Subcutaneous abdominal adipose tissue (tissue), 5 donors: Measurements from ENCODE around the gene DNPH1.

Experiments used
- H3K27ac ChIP-seq: one replicate; pipeline ENCODE4 v1.7.0; 2013; ENCODE audit warnings: low read depth, mild to moderate bottlenecking, inconsistent platforms, low read length, moderate library complexity
- H3K27me3 ChIP-seq, 5 donors: one replicate each; pipeline ENCODE4 v1.7.0; 2013; ENCODE audit warnings: low read length in 5 of 5, inconsistent platforms in 1 of 5; ENCODE audit not compliant: control insufficient read depth in 5 of 5, insufficient read depth in 4 of 5
- H3K36me3 ChIP-seq, 5 donors: one replicate each; pipeline ENCODE4 v1.7.0; 2013; ENCODE audit warnings: low read length in 5 of 5; ENCODE audit not compliant: control insufficient read depth in 5 of 5, insufficient read depth in 5 of 5
- H3K4me1 ChIP-seq, 5 donors: one replicate each; pipeline ENCODE4 v1.7.0; 2013; ENCODE audit warnings: low read length in 5 of 5, mild to moderate bottlenecking in 3 of 5, moderate library complexity in 1 of 5; ENCODE audit not compliant: control insufficient read depth in 5 of 5, insufficient read depth in 5 of 5
- H3K4me3 ChIP-seq, 5 donors: one replicate each; pipeline ENCODE4 v1.7.0; 2013; ENCODE audit warnings: low read length in 5 of 5, low read depth in 1 of 5
- H3K9ac ChIP-seq, 5 donors: one replicate each; pipeline ENCODE4 v1.7.0; 2013; ENCODE audit warnings: low read length in 5 of 5, mild to moderate bottlenecking in 4 of 5, moderate library complexity in 3 of 5
- H3K9me3 ChIP-seq, 5 donors: one replicate each; pipeline ENCODE4 v1.7.0; 2013; ENCODE audit warnings: low read length in 5 of 5; ENCODE audit not compliant: control insufficient read depth in 5 of 5
- donor health status: healthy.
- donor health status: healthy.
- donor health status: healthy.
- donor health status: healthy.
- donor health status: healthy.

Gene DNPH1

GRCh38 chr6:43185391-43185985 is 43.8 kb downstream of the DNPH1 start:
- no peak overlapping the region for H3K27ac ChIP-seq
- no peaks in the 10 kb centered on the region for H3K9me3 ChIP-seq
- no peaks in the 10 kb centered on the region for H3K27me3 ChIP-seq
- H3K9ac ChIP-seq, result no peak overlapping the region
- H3K4me1 ChIP-seq, result peaks cover 4 to 23% (median 21%) of the 10 kb centered on the region in 5 donors
- peaks cover 2 to 48% (median 40%) of the 10 kb centered on the region in 5 donors for H3K36me3 ChIP-seq
- no peak overlapping the region for H3K4me3 ChIP-seq

GRCh38 chr6:43184268-43184985 is 44.9 kb downstream of the DNPH1 start:
- H3K9ac ChIP-seq, result no peak overlapping the region
- H3K27me3 ChIP-seq, result no peaks in the 10 kb centered on the region
- peaks cover 2 to 51% (median 42%) of the 10 kb centered on the region in 5 donors for H3K36me3 ChIP-seq
- H3K27ac ChIP-seq, result no peak overlapping the region
- H3K4me1 ChIP-seq, result peaks cover 4 to 23% (median 21%) of the 10 kb centered on the region in 5 donors
- H3K4me3 ChIP-seq, result no peak overlapping the region
- no peaks in the 10 kb centered on the region for H3K9me3 ChIP-seq

GRCh38 chr6:43183441-43183840 is 45.8 kb downstream of the DNPH1 start:
- Histone ChIP-seq H3K4me3 (peak overlapping the region in 1 of 5 donors; percentile 17), H3K9me3 (no peaks in the 10 kb centered on the region), H3K9ac (peak overlapping the region in 3 of 5 donors; percentile 40 to 88 (median 78)), H3K27me3 (no peaks in the 10 kb centered on the region), H3K36me3 (peaks cover 0 to 55% (median 49%) of the 10 kb centered on the region in 5 donors), H3K4me1 (peaks cover 4 to 23% (median 21%) of the 10 kb centered on the region in 5 donors), H3K27ac (no peak overlapping the region)

- peak within 1 kb of the TSS; percentile 75 to 88 (median 78) for H3K9ac ChIP-seq
- H3K27me3 ChIP-seq, result no peaks in the 10 kb centered on the region
- H3K36me3 ChIP-seq, result peaks cover 0 to 50% (median 41%) of the 10 kb centered on the region in 5 donors
- peak within 1 kb of the TSS; percentile 65 for H3K27ac ChIP-seq
- H3K9me3 ChIP-seq, result no peaks in the 10 kb centered on the region
- H3K4me3 ChIP-seq, result peak within 1 kb of the TSS; percentile 86 to 97 (median 88)
- H3K4me1 ChIP-seq, result peaks cover 4 to 23% (median 21%) of the 10 kb centered on the region in 5 donors
Measured at GRCh38 chr6:43181942-43182860, 47.1 kb downstream of the DNPH1 start, which contains the start of gene CUL9. Gene CUL9 (plus strand): TSS chr6:43182196. CDS start chr6:43184311, 2,115 bp downstream.

GRCh38 chr6:43181621-43181941 is 47.7 kb downstream of the DNPH1 start:
- no peaks in the 10 kb centered on the region for H3K27me3 ChIP-seq
- H3K36me3 ChIP-seq, result peaks cover 0 to 49% (median 39%) of the 10 kb centered on the region in 5 donors
- H3K9ac ChIP-seq, result peak overlapping the region; percentile 56 to 88 (median 78)
- peak overlapping the region; percentile 65 for H3K27ac ChIP-seq
- H3K4me3 ChIP-seq, result peak overlapping the region; percentile 74 to 91 (median 87)
- no peaks in the 10 kb centered on the region for H3K9me3 ChIP-seq
- H3K4me1 ChIP-seq, result peaks cover 4 to 23% (median 21%) of the 10 kb centered on the region in 5 donors

GRCh38 chr6:43180985-43181384 is 48.3 kb downstream of the DNPH1 start:
- Histone ChIP-seq H3K9me3 (no peaks in the 10 kb centered on the region), H3K9ac (peak overlapping the region in 2 of 5 donors; percentile 16 to 88), H3K27me3 (no peaks in the 10 kb centered on the region), H3K4me3 (no peak overlapping the region), H3K27ac (no peak overlapping the region), H3K36me3 (peaks cover 0 to 49% (median 39%) of the 10 kb centered on the region in 5 donors), H3K4me1 (peaks cover 4 to 23% (median 23%) of the 10 kb centered on the region in 5 donors)

- Histone ChIP-seq H3K9me3 (no peaks in the 10 kb centered on the region), H3K27me3 (no peaks in the 10 kb centered on the region), H3K9ac (no peak overlapping the region), H3K4me3 (no peak overlapping the region), H3K36me3 (peaks cover 0 to 49% (median 38%) of the 10 kb centered on the region in 5 donors), H3K27ac (no peak overlapping the region), H3K4me1 (peaks cover 4 to 32% (median 30%) of the 10 kb centered on the region in 5 donors)
Measured at GRCh38 chr6:43180058-43180457, 49.2 kb downstream of the DNPH1 start.

GRCh38 chr6:43178951-43179830 is 50.1 kb downstream of the DNPH1 start:
- no peaks in the 10 kb centered on the region for H3K27me3 ChIP-seq
- no peak overlapping the region for H3K27ac ChIP-seq
- H3K4me1 ChIP-seq, result peaks cover 4 to 39% (median 32%) of the 10 kb centered on the region in 5 donors
- peaks cover 0 to 42% (median 36%) of the 10 kb centered on the region in 5 donors for H3K36me3 ChIP-seq
- no peak overlapping the region for H3K9ac ChIP-seq
- no peaks in the 10 kb centered on the region for H3K9me3 ChIP-seq
- H3K4me3 ChIP-seq, result no peak overlapping the region

- no peaks in the 10 kb centered on the region for H3K9me3 ChIP-seq
- no peak overlapping the region for H3K4me3 ChIP-seq
- no peaks in the 10 kb centered on the region for H3K27me3 ChIP-seq
- peaks cover 0 to 40% (median 36%) of the 10 kb centered on the region in 5 donors for H3K36me3 ChIP-seq
- H3K4me1 ChIP-seq, result peaks cover 13 to 45% (median 37%) of the 10 kb centered on the region in 5 donors
- no peak overlapping the region for H3K9ac ChIP-seq
- no peak overlapping the region for H3K27ac ChIP-seq
Measured at GRCh38 chr6:43178150-43178549, 51.1 kb downstream of the DNPH1 start.
